NOMO-1 treated with dmso at 0.1 percent for 144 hours (cell line): ENCODE measurements around the gene CLCN7.

Source experiments
- DNase-seq: peaks from one replicate; lab custom pipeline; 2025; ENCODE audit not compliant: unreplicated experiment; lab: John Stamatoyannopoulos, UW

Gene CLCN7

GRCh38 chr16:1474796-1475551, at the start of gene CLCN7:
Gene CLCN7, minus strand, starts transcription at chr16:1475028. Its CDS starts 54 bp downstream, at chr16:1474974.
- peak; percentile 79 for DNase-seq

- no peak for DNase-seq
Measured at GRCh38 chr16:1524366-1524765, 49.5 kb upstream of the CLCN7 start.

GRCh38 chr16:1523581-1524245, 48.9 kb upstream of the CLCN7 start:
- DNase-seq = no peak

- no peak for DNase-seq
Measured at GRCh38 chr16:1520461-1520860, 45.6 kb upstream of the CLCN7 start.

GRCh38 chr16:1519831-1520230, 45.0 kb upstream of the CLCN7 start:
- no peak for DNase-seq

GRCh38 chr16:1518626-1519135, 43.9 kb upstream of the CLCN7 start:
- no peak for DNase-seq

- DNase-seq = no peak
Measured at GRCh38 chr16:1514507-1514906, 39.7 kb upstream of the CLCN7 start.

- no peak for DNase-seq
Measured at GRCh38 chr16:1512774-1513173, 37.9 kb upstream of the CLCN7 start.

GRCh38 chr16:1511662-1512569, 37.1 kb upstream of the CLCN7 start:
- no peak for DNase-seq

- DNase-seq = no peak
Measured at GRCh38 chr16:1510941-1511351, 36.1 kb upstream of the CLCN7 start.

- no peak for DNase-seq
Measured at GRCh38 chr16:1510272-1510671, 35.4 kb upstream of the CLCN7 start.

GRCh38 chr16:1509307-1510221, 34.7 kb upstream of the CLCN7 start:
- no peak for DNase-seq

- DNase-seq = no peak
Measured at GRCh38 chr16:1508494-1509187, 33.8 kb upstream of the CLCN7 start.

GRCh38 chr16:1506494-1507213, 31.8 kb upstream of the CLCN7 start:
- no peak for DNase-seq

- no peak for DNase-seq
Measured at GRCh38 chr16:1505912-1506311, 31.1 kb upstream of the CLCN7 start.

GRCh38 chr16:1505073-1505844, 30.4 kb upstream of the CLCN7 start:
- DNase-seq = no peak

GRCh38 chr16:1503110-1503955, 28.5 kb upstream of the CLCN7 start:
- DNase-seq = no peak
